GM19328 (cell line): ENCODE data around the gene CALR3.

Experiments used
- ATAC-seq: cut with Tn5 transposase; IDR thresholded peaks from one replicate; pipeline ENCODE4 v1.9.1; 2021; ENCODE audit warnings: mild to moderate bottlenecking, moderate library complexity; ENCODE audit not compliant: unreplicated experiment

The CALR3 gene

DNA sequence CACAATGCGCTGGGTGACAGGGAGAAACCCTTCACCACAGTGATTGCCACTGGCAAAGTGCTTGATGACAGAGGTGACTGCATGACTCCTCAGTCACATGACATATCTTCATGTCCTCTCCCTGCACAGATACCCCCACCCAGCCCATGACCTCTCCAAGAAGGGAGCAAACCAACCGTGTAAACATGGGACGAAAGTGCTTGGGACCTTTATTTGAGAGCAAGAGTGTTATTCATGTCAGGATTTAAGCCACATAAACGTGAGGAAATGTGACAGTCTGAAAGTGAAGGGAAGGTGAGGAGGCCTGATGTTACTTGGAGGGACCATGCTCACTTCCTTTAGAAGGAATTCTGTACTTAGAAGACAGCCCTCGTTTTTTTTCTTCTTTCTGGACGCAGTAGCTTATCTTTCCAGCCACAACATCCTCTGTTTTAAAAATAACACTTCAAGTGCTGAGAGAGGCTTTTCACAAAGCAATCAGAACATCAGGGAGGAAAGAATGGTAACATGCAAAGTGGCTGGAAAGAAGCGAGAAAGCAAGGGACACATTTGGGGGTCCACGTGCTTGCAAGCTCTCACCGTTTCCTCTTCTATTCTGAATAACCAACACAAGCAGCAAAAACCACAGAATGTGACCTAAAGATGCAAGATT, 59.8 kb downstream of the CALR3 start:
- ATAC-seq, result no peak

GRCh38 chr19:16435238-16435917, 60.6 kb downstream of the CALR3 start:
- no peak for ATAC-seq

DNA sequence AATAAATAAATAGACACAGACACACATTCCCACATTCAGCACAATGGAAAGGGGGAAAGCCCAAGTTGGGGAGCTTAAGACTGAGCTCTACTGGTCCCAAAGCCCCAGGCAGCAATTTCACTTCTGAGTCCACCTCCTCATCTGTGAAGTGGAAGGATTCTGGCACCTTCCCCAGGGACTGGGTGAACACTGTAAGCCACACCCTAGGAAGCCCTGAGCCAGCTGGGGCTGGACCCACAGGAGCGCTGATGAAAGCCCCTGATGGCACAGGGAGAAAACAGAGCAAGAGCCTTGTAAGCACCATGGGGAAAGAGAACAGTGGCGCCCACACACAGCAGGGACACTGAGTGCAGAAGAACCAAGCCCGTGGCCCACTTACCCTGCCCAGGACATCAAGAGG, 62.0 kb downstream of the CALR3 start:
- ATAC-seq, result no peak

GRCh38 chr19:16429759-16430091, 66.2 kb downstream of the CALR3 start:
- no peak for ATAC-seq

- no peak for ATAC-seq
These were observed 66.8 kb downstream of the CALR3 start for GRCh38 chr19:16429066-16429758.
